Thyroid gland (tissue), 4 donors: Measurements from ENCODE around the gene ANKS1A. TPM values are rescaled to one million over a fixed set of nuclear protein-coding genes. Genes with fewer than 3 reads are reported as not detected.
A peak's percentile ranks its signal among the peaks of the same experiment; 100 is the strongest.

Experiments
- DNase-seq, 2 donors: peaks; one replicate each; pipeline ENCODE4 v3.0.0-alpha.2; 2019
- H3K27ac ChIP-seq, 3 donors: fragments of 200-600 bp; sonication (generic); 1 replicate in 2 of 3; 2 replicates in 1 of 3; pipeline ENCODE4 v1.5.1; 2016 to 2019; ENCODE audit warnings: mild to moderate bottlenecking in 1 of 3, moderate library complexity in 1 of 3
- H3K27me3 ChIP-seq: fragments of 200-600 bp; sonication (generic); one replicate; pipeline ENCODE4 v1.5.1; 2019
- H3K36me3 ChIP-seq, 2 donors: fragments of 200-600 bp; sonication (generic); one replicate each; pipeline ENCODE4 v1.5.1; 2016 to 2019
- H3K4me1 ChIP-seq, 2 donors: fragments of 200-600 bp; sonication (generic); one replicate each; pipeline ENCODE4 v1.5.1; 2017 to 2019
- H3K4me3 ChIP-seq, 3 donors: fragments of 200-600 bp; sonication (generic); replicated peaks in 1 of 3; 1 replicate in 2 of 3; 2 replicates in 1 of 3; pipeline ENCODE4 v1.5.1; 2016; ENCODE audit warnings: mild to moderate bottlenecking in 1 of 3
- H3K9me3 ChIP-seq: fragments of 200-600 bp; sonication (generic); one replicate; pipeline ENCODE4 v1.5.1; 2017
- CTCF ChIP-seq, 6 experiments: fragments of 200-600 bp in 3 of 6; fragments of 450-650 bp in 3 of 6; sonication (generic) in 3 of 6; IDR thresholded peaks; one replicate each; pipeline ENCODE4 v1.5.1; 2016 to 2019; ENCODE audit warnings: antibody characterized with exemption in 6 of 6, mild to moderate bottlenecking in 2 of 6, inconsistent platforms in 1 of 6, moderate library complexity in 1 of 6
- POLR2A ChIP-seq, 2 donors: fragments of 450-650 bp; IDR thresholded peaks; one replicate each; pipeline ENCODE4 v1.6.1; 2017; ENCODE audit warnings: antibody characterized with exemption in 2 of 2, mild to moderate bottlenecking in 2 of 2, moderate library complexity in 1 of 2
- WGBS, 2 donors: methylation state at CpG; one replicate each; pipeline ENCODE4 v1.1.5; 2017; 5-methylcytosine and 5-hydroxymethylcytosine counted together
- intact Hi-C: fragments of 100-400 bp; cut with DNase I; formaldehyde crosslinking; loops from one replicate; pipeline ENCODE4 v1.15.1; 2023
- total RNA-seq, 4 donors: library from RNA; depleted of rRNA; stranded (reverse); fragments of >200 nt; gene quantifications; one replicate each; pipeline ENCODE4 v1.2.3, GENCODE V29; 2016

Gene ANKS1A
- total RNA-seq, 4 donors from 2014 or later, result 29.9 to 43.8 (median 34.4) TPM

GRCh38 chr6:35035481-35036030, 146.5 kb downstream of the ANKS1A start:
- Histone ChIP-seq H3K27me3 (no peaks in the 10 kb centered on the region), H3K9me3 (no peaks in the 10 kb centered on the region), H3K4me3 (no peak overlapping the region), H3K4me1 (peaks cover 56 to 78% of the 10 kb centered on the region in 2 donors), H3K36me3 (no peaks in the 10 kb centered on the region), H3K27ac (peak overlapping the region; percentile 79 to 87 (median 86))
- TF ChIP-seq CTCF (IDR thresholded peaks at IDR 0.05) (no peak), POLR2A (IDR thresholded peaks at IDR 0.05) (no peak)
- intact Hi-C loops, result no loop called here
- WGBS, 2 donors, result 34 to 40% methylated on average over 5 of the region's 5 CpGs
- DNase-seq, result peak; percentile 58 to 65

- WGBS, 2 donors, result 27 to 34% methylated on average over 7 of the region's 7 CpGs
- Histone ChIP-seq H3K36me3 (no peaks in the 10 kb centered on the region), H3K27me3 (no peaks in the 10 kb centered on the region), H3K4me3 (no peak overlapping the region), H3K4me1 (peaks cover 61 to 85% of the 10 kb centered on the region in 2 donors), H3K9me3 (no peaks in the 10 kb centered on the region), H3K27ac (peak overlapping the region; percentile 79 to 87 (median 86))
- intact Hi-C loops, result no loop called here
- peak; percentile 64 to 66 for DNase-seq
- TF ChIP-seq CTCF (IDR thresholded peaks at IDR 0.05), result peak in 2 of 6 experiments; percentile 16 to 18
- no peak for TF ChIP-seq POLR2A (IDR thresholded peaks at IDR 0.05)
Observed at GRCh38 chr6:35036059-35036827, 147.2 kb downstream of the ANKS1A start.

- Histone ChIP-seq H3K27ac (peak overlapping the region; percentile 79 to 87 (median 86)), H3K36me3 (no peaks in the 10 kb centered on the region), H3K4me1 (peaks cover 64 to 90% of the 10 kb centered on the region in 2 donors), H3K4me3 (no peak overlapping the region), H3K9me3 (no peaks in the 10 kb centered on the region), H3K27me3 (no peaks in the 10 kb centered on the region)
- peak in 1 of 2 donors; percentile 20 for DNase-seq
- 40 to 50% methylated on average over 8 of the region's 8 CpGs for WGBS, 2 donors
- TF ChIP-seq CTCF (IDR thresholded peaks at IDR 0.05), result no peak
- TF ChIP-seq POLR2A (IDR thresholded peaks at IDR 0.05), result no peak
- intact Hi-C loops, result no loop called here
Observed at GRCh38 chr6:35036828-35037663, 148.0 kb downstream of the ANKS1A start.

GRCh38 chr6:35037664-35038038, 148.6 kb downstream of the ANKS1A start:
- peak overlapping the region; percentile 79 to 87 (median 86) for H3K27ac ChIP-seq
- no peaks in the 10 kb centered on the region for H3K36me3 ChIP-seq
- no peak for TF ChIP-seq POLR2A (IDR thresholded peaks at IDR 0.05)
- no peak for TF ChIP-seq CTCF (IDR thresholded peaks at IDR 0.05)
- H3K9me3 ChIP-seq, result no peaks in the 10 kb centered on the region
- WGBS, 2 donors, result 83 to 90% methylated on average over 2 of the region's 2 CpGs
- H3K27me3 ChIP-seq, result no peaks in the 10 kb centered on the region
- no peak for DNase-seq
- intact Hi-C loops, result no loop called here
- H3K4me3 ChIP-seq, result no peak overlapping the region
- peaks cover 64 to 85% of the 10 kb centered on the region in 2 donors for H3K4me1 ChIP-seq
